ENCODE data around the gene ATP2C2. TPM values are rescaled to one million over a fixed set of nuclear protein-coding genes. Genes with fewer than 3 reads are reported as not detected.

Gene ATP2C2
- total RNA-seq, 4 donors from 2014 or later, result 12.9 to 26.9 (median 18.6) TPM

DNA sequence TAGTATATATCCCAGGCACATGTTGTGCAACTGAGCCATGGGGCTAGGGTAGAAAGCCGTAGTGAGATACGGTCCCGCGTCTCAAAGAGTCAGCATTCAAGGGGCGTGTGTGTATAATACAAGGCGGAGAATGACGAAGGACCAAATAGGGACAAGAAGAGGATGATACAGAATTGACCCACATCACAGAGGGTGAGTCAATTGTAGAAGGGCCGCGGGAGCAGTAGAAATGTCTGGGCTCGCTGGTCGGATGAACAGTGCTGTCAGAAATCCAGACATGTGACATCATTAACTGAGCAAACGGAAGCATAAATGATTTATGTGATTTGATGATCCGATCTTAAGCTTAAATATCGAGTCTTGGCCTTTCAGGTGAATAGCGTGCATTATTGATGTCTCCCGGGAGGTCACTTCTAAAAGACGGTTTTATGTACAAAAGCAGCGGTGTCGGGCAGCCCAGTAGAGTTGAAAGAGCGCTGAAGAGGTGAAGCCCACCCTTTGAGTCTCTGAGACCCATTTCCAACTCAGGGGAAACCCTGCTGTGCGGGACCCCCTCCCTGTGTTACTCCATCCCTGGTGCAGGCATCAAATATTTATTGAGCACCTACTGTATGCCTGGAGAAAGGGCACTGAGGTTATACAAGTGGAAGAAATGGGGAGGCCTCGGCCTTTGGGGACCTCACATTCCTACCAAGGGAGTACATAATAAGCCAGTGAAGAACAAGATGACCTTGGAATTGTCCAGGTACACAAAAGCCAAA lies 45.1 kb downstream of the ATP2C2 start:
- 95% methylated on average over 22 of the region's 22 CpGs for WGBS, 2 donors
- Histone ChIP-seq H3K27ac (no peak overlapping the region), H3K9me3 (no peaks in the 10 kb centered on the region), H3K4me3 (replicated peaks in 1 of 3) (no peak overlapping the region), H3K36me3 (no peaks in the 10 kb centered on the region), H3K4me1 (no peaks in the 10 kb centered on the region), H3K27me3 (no peaks in the 10 kb centered on the region)
- intact Hi-C loops (cut with DNase I), result no loop called here
- DNase-seq, result no peak
- TF ChIP-seq POLR2A (IDR thresholded peaks at IDR 0.05), result no peak
- TF ChIP-seq, protein P1, sequence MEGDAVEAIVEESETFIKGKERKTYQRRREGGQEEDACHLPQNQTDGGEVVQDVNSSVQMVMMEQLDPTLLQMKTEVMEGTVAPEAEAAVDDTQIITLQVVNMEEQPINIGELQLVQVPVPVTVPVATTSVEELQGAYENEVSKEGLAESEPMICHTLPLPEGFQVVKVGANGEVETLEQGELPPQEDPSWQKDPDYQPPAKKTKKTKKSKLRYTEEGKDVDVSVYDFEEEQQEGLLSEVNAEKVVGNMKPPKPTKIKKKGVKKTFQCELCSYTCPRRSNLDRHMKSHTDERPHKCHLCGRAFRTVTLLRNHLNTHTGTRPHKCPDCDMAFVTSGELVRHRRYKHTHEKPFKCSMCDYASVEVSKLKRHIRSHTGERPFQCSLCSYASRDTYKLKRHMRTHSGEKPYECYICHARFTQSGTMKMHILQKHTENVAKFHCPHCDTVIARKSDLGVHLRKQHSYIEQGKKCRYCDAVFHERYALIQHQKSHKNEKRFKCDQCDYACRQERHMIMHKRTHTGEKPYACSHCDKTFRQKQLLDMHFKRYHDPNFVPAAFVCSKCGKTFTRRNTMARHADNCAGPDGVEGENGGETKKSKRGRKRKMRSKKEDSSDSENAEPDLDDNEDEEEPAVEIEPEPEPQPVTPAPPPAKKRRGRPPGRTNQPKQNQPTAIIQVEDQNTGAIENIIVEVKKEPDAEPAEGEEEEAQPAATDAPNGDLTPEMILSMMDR (IDR thresholded peaks at IDR 0.05), result no peak

DNA sequence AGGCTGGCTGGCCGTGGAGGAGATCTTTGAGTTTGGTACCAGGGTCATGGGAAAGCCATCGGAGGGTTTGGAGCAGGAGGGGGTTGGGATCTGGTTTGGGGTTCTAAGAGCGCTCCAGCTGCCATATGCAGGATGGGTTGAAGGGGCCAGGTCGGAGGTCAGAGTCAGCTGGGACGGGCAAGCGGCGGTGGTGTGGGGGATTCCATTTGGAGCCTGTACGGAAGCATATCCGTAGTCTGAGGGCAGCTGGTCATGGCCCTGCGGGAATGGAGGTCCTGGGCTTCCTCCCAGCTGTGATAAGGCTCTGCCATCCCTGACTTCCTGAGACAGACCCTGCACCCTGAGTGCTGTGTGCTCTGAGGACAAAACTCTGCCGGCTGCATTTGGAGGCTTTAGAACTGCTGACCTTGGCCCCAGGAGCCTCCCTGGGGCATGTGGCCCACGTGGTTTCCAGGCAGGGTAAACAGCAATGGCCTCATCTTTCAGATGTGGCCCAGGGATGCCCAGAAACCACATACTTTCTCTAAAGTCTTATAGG lies 46.5 kb downstream of the ATP2C2 start:
- no peaks in the 10 kb centered on the region for H3K4me1 ChIP-seq
- no peak for DNase-seq
- no peaks in the 10 kb centered on the region for H3K27me3 ChIP-seq
- no peaks in the 10 kb centered on the region for H3K9me3 ChIP-seq
- intact Hi-C loops (cut with DNase I), result no loop called here
- WGBS, 2 donors, result 51 to 66% methylated on average over 9 to 12 of the region's 12 CpGs
- no peak overlapping the region for H3K27ac ChIP-seq
- no peak overlapping the region for H3K4me3 ChIP-seq (replicated peaks in 1 of 3)
- TF ChIP-seq, protein P1 (IDR thresholded peaks at IDR 0.05), result no peak
- no peak for TF ChIP-seq POLR2A (IDR thresholded peaks at IDR 0.05)
- no peaks in the 10 kb centered on the region for H3K36me3 ChIP-seq

DNA sequence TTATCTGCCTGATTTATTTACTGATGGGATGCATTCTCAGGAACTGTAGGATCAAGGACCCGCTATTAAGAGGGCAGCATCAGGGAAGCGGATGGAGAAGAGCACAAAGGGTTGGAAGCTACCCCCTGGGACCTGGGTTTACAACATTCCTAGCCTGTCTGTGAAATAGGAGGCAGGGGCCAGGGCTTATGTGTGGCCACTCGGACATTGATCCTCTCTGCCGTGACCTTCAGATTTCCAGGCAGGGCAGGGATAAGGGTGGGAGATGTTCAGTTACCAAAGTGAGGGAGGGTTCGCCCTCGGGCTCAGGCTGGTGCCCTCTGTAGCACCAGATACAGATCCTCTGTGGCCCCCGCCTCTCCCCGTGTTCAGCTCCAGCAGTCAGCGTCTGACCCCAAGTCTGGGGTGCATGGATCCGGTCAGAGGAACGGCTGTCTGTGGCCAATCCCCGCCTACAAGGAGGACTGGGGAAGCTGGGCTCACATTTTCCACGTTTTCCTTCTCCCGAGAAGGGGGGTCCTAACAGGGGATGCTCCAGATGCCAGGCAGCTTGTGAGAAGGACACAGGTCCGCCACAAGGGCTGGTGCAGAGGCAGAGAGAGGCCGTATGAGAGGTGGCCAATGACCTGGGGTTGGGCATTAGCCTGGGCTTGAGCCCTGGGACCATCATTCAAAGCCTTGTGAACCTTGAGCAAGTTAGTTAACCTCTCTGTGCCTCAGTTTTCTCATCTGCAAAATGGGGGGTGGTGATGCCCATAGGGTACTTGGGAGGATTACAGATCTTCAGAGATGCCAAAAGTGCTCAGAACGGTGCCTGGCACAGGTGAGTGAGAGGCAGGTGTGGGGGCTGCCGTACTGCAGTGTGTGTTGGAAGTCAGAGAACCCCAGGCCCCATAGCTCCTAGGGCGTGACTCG lies 48.3 kb downstream of the ATP2C2 start:
- no peaks in the 10 kb centered on the region for H3K27me3 ChIP-seq
- H3K4me3 ChIP-seq (replicated peaks in 1 of 3), result no peak overlapping the region
- no peaks in the 10 kb centered on the region for H3K9me3 ChIP-seq
- no peak overlapping the region for H3K27ac ChIP-seq
- no peak for DNase-seq
- H3K4me1 ChIP-seq, result no peaks in the 10 kb centered on the region
- no peak for TF ChIP-seq POLR2A (IDR thresholded peaks at IDR 0.05)
- TF ChIP-seq, protein P1 (IDR thresholded peaks at IDR 0.05), result no peak
- H3K36me3 ChIP-seq, result no peaks in the 10 kb centered on the region
- WGBS, 2 donors, result 84 to 92% methylated on average over 13 to 20 of the region's 20 CpGs
- intact Hi-C loops (cut with DNase I), result no loop called here

DNA sequence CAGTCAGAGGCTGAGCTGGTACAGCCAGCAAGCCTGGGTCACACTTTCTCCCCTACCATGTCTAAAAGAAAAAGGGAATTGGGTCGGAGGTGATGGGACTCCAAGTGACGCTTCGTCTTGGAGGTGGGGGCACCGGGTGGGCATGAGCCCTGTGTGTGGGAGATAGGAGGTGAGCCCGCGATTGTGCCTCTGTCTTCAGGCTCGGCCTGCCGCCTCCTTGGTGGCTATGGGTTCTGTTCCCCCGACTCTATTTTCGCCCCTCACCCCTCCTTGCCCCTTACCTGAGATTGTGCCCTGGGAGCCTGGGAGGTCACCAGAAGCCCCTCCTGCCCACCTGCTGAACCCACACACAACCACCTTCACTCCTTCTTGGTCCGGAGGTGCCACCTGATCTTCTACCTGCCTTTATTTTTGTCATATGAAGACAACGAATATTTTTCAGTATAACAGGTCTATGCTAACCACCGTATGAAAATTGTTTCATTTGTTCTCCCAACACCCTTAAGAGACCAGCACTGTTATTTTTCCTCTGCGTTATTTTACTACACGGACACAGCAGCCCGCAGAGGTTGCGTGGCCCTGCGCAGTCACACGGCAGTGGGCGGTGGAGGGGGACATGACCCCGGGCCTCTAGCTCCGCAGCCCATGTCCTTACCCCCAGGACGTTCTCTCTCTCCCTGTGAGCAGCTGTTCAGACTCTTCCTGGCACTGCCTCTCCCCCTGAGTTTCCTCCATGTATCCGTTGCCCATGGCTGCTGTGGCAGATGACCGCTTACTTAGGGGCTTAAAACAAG lies 49.9 kb downstream of the ATP2C2 start:
- no peaks in the 10 kb centered on the region for H3K36me3 ChIP-seq
- WGBS, 2 donors, result 93 to 94% methylated on average over 25 of the region's 25 CpGs
- no peaks in the 10 kb centered on the region for H3K4me1 ChIP-seq
- intact Hi-C loops (cut with DNase I), result no loop called here
- H3K27me3 ChIP-seq, result no peaks in the 10 kb centered on the region
- no peak overlapping the region for H3K4me3 ChIP-seq (replicated peaks in 1 of 3)
- no peaks in the 10 kb centered on the region for H3K9me3 ChIP-seq
- TF ChIP-seq, protein P1 (IDR thresholded peaks at IDR 0.05), result no peak
- no peak for TF ChIP-seq POLR2A (IDR thresholded peaks at IDR 0.05)
- no peak for DNase-seq
- no peak overlapping the region for H3K27ac ChIP-seq
